ENCODE data around the gene CCM2L.

The CCM2L gene

GRCh38 chr20:32045999-32046398 lies 35.8 kb downstream of the CCM2L start:
- no peak overlapping the region for H3K27ac ChIP-seq (ENCODE audit: low read depth, low read length)
- no peaks in the 10 kb centered on the region for H3K9me3 ChIP-seq (ENCODE audit: control insufficient read depth, insufficient read depth, low read length)
- H3K36me3 ChIP-seq (ENCODE audit: control insufficient read depth, insufficient read depth, low read length): no peaks in the 10 kb centered on the region
- H3K9ac ChIP-seq (ENCODE audit: low read depth, low read length): no peak overlapping the region
- H3K4me1 ChIP-seq (ENCODE audit: control insufficient read depth, insufficient read depth, low read length): no peaks in the 10 kb centered on the region
- peaks cover 16% of the 10 kb centered on the region for H3K27me3 ChIP-seq (ENCODE audit: control insufficient read depth, insufficient read depth, low read length)
- H3K4me3 ChIP-seq (ENCODE audit: low read depth, low read length): no peak overlapping the region

- Histone ChIP-seq H3K27ac (ENCODE audit: low read depth, low read length) (no peak overlapping the region), H3K36me3 (ENCODE audit: control insufficient read depth, insufficient read depth, low read length) (no peaks in the 10 kb centered on the region), H3K27me3 (ENCODE audit: control insufficient read depth, insufficient read depth, low read length) (peaks cover 44% of the 10 kb centered on the region), H3K4me1 (ENCODE audit: control insufficient read depth, insufficient read depth, low read length) (0 out of 2 replicates have a peak, but pooled peaks cover 2% of the 10 kb centered on the region), H3K4me3 (ENCODE audit: low read depth, low read length) (no peak overlapping the region), H3K9ac (ENCODE audit: low read depth, low read length) (no peak overlapping the region), H3K9me3 (ENCODE audit: control insufficient read depth, insufficient read depth, low read length) (no peaks in the 10 kb centered on the region)
Measured at GRCh38 chr20:32050324-32050841, 40.1 kb downstream of the CCM2L start.

GRCh38 chr20:32050851-32051556 lies 40.8 kb downstream of the CCM2L start:
- Histone ChIP-seq H3K9me3 (ENCODE audit: control insufficient read depth, insufficient read depth, low read length) (no peaks in the 10 kb centered on the region), H3K4me1 (ENCODE audit: control insufficient read depth, insufficient read depth, low read length) (0 out of 2 replicates have a peak, but pooled peaks cover 2% of the 10 kb centered on the region), H3K36me3 (ENCODE audit: control insufficient read depth, insufficient read depth, low read length) (no peaks in the 10 kb centered on the region), H3K4me3 (ENCODE audit: low read depth, low read length) (peak overlapping the region; percentile 56), H3K9ac (ENCODE audit: low read depth, low read length) (no peak overlapping the region), H3K27ac (ENCODE audit: low read depth, low read length) (no peak overlapping the region), H3K27me3 (ENCODE audit: control insufficient read depth, insufficient read depth, low read length) (peaks cover 44% of the 10 kb centered on the region)

- H3K4me1 ChIP-seq (ENCODE audit: control insufficient read depth, insufficient read depth, low read length): 0 out of 2 replicates have a peak, but pooled peaks cover 2% of the 10 kb centered on the region
- H3K4me3 ChIP-seq (ENCODE audit: low read depth, low read length): peak overlapping the region; percentile 56
- no peak overlapping the region for H3K9ac ChIP-seq (ENCODE audit: low read depth, low read length)
- no peaks in the 10 kb centered on the region for H3K9me3 ChIP-seq (ENCODE audit: control insufficient read depth, insufficient read depth, low read length)
- H3K36me3 ChIP-seq (ENCODE audit: control insufficient read depth, insufficient read depth, low read length): no peaks in the 10 kb centered on the region
- H3K27ac ChIP-seq (ENCODE audit: low read depth, low read length): no peak overlapping the region
- peaks cover 44% of the 10 kb centered on the region for H3K27me3 ChIP-seq (ENCODE audit: control insufficient read depth, insufficient read depth, low read length)
Measured at GRCh38 chr20:32051720-32052089, 41.5 kb downstream of the CCM2L start.

GRCh38 chr20:32052090-32052777 lies 42.0 kb downstream of the CCM2L start, which contains the start of gene HCK:
Gene HCK, plus strand, starts transcription at chr20:32052242.
- Histone ChIP-seq H3K27me3 (ENCODE audit: control insufficient read depth, insufficient read depth, low read length) (peaks cover 44% of the 10 kb centered on the region), H3K4me3 (ENCODE audit: low read depth, low read length) (peak within 1 kb of the TSS; percentile 56), H3K27ac (ENCODE audit: low read depth, low read length) (no peak within 1 kb of the TSS), H3K4me1 (ENCODE audit: control insufficient read depth, insufficient read depth, low read length) (0 out of 2 replicates have a peak, but pooled peaks cover 2% of the 10 kb centered on the region), H3K9me3 (ENCODE audit: control insufficient read depth, insufficient read depth, low read length) (no peaks in the 10 kb centered on the region), H3K36me3 (ENCODE audit: control insufficient read depth, insufficient read depth, low read length) (no peaks in the 10 kb centered on the region), H3K9ac (ENCODE audit: low read depth, low read length) (no peak within 1 kb of the TSS)

- H3K4me1 ChIP-seq (ENCODE audit: control insufficient read depth, insufficient read depth, low read length): 0 out of 2 replicates have a peak, but pooled peaks cover 2% of the 10 kb centered on the region
- H3K36me3 ChIP-seq (ENCODE audit: control insufficient read depth, insufficient read depth, low read length): no peaks in the 10 kb centered on the region
- no peak overlapping the region for H3K27ac ChIP-seq (ENCODE audit: low read depth, low read length)
- H3K27me3 ChIP-seq (ENCODE audit: control insufficient read depth, insufficient read depth, low read length): peaks cover 44% of the 10 kb centered on the region
- peak overlapping the region; percentile 56 for H3K4me3 ChIP-seq (ENCODE audit: low read depth, low read length)
- H3K9ac ChIP-seq (ENCODE audit: low read depth, low read length): no peak overlapping the region
- no peaks in the 10 kb centered on the region for H3K9me3 ChIP-seq (ENCODE audit: control insufficient read depth, insufficient read depth, low read length)
Measured at GRCh38 chr20:32052778-32053362, 42.6 kb downstream of the CCM2L start.

- no peak overlapping the region for H3K27ac ChIP-seq (ENCODE audit: low read depth, low read length)
- H3K4me3 ChIP-seq (ENCODE audit: low read depth, low read length): no peak overlapping the region
- H3K9me3 ChIP-seq (ENCODE audit: control insufficient read depth, insufficient read depth, low read length): no peaks in the 10 kb centered on the region
- no peak overlapping the region for H3K9ac ChIP-seq (ENCODE audit: low read depth, low read length)
- H3K36me3 ChIP-seq (ENCODE audit: control insufficient read depth, insufficient read depth, low read length): no peaks in the 10 kb centered on the region
- H3K27me3 ChIP-seq (ENCODE audit: control insufficient read depth, insufficient read depth, low read length): peaks cover 44% of the 10 kb centered on the region
- 0 out of 2 replicates have a peak, but pooled peaks cover 2% of the 10 kb centered on the region for H3K4me1 ChIP-seq (ENCODE audit: control insufficient read depth, insufficient read depth, low read length)
Measured at GRCh38 chr20:32053648-32054047, 43.4 kb downstream of the CCM2L start.

GRCh38 chr20:32056708-32057483 lies 46.7 kb downstream of the CCM2L start:
- Histone ChIP-seq H3K9ac (ENCODE audit: low read depth, low read length) (no peak overlapping the region), H3K4me1 (ENCODE audit: control insufficient read depth, insufficient read depth, low read length) (0 out of 2 replicates have a peak, but pooled peaks cover 2% of the 10 kb centered on the region), H3K27me3 (ENCODE audit: control insufficient read depth, insufficient read depth, low read length) (peaks cover 19% of the 10 kb centered on the region), H3K36me3 (ENCODE audit: control insufficient read depth, insufficient read depth, low read length) (no peaks in the 10 kb centered on the region), H3K9me3 (ENCODE audit: control insufficient read depth, insufficient read depth, low read length) (no peaks in the 10 kb centered on the region), H3K4me3 (ENCODE audit: low read depth, low read length) (no peak overlapping the region), H3K27ac (ENCODE audit: low read depth, low read length) (no peak overlapping the region)

GRCh38 chr20:32057656-32058184 lies 47.5 kb downstream of the CCM2L start:
- no peak overlapping the region for H3K27ac ChIP-seq (ENCODE audit: low read depth, low read length)
- H3K4me1 ChIP-seq (ENCODE audit: control insufficient read depth, insufficient read depth, low read length): 0 out of 2 replicates have a peak, but pooled peaks cover 2% of the 10 kb centered on the region
- no peak overlapping the region for H3K4me3 ChIP-seq (ENCODE audit: low read depth, low read length)
- no peaks in the 10 kb centered on the region for H3K9me3 ChIP-seq (ENCODE audit: control insufficient read depth, insufficient read depth, low read length)
- no peaks in the 10 kb centered on the region for H3K36me3 ChIP-seq (ENCODE audit: control insufficient read depth, insufficient read depth, low read length)
- no peak overlapping the region for H3K9ac ChIP-seq (ENCODE audit: low read depth, low read length)
- H3K27me3 ChIP-seq (ENCODE audit: control insufficient read depth, insufficient read depth, low read length): peaks cover 11% of the 10 kb centered on the region

GRCh38 chr20:32059189-32059588 lies 49.0 kb downstream of the CCM2L start:
- no peak overlapping the region for H3K9ac ChIP-seq (ENCODE audit: low read depth, low read length)
- H3K9me3 ChIP-seq (ENCODE audit: control insufficient read depth, insufficient read depth, low read length): no peaks in the 10 kb centered on the region
- no peak overlapping the region for H3K27ac ChIP-seq (ENCODE audit: low read depth, low read length)
- no peaks in the 10 kb centered on the region; the same call in 1 of the 2 replicates for H3K27me3 ChIP-seq (ENCODE audit: control insufficient read depth, insufficient read depth, low read length)
- no peaks in the 10 kb centered on the region for H3K36me3 ChIP-seq (ENCODE audit: control insufficient read depth, insufficient read depth, low read length)
- no peaks in the 10 kb centered on the region for H3K4me1 ChIP-seq (ENCODE audit: control insufficient read depth, insufficient read depth, low read length)
- H3K4me3 ChIP-seq (ENCODE audit: low read depth, low read length): no peak overlapping the region

Data from HUES48 (cell line).